Keratinocyte (primary cell): ENCODE results near the gene IL1RAPL1. TPM values are rescaled to one million over a fixed set of nuclear protein-coding genes. Genes with fewer than 3 reads are reported as not detected.

Experiments
- DNase-seq: peaks from one replicate; pipeline ENCODE4 v3.0.0-alpha.2; 2011; ENCODE audit warnings: low read depth, missing footprints, low spot score
- FAIRE-seq: peaks from 2 replicates; lab custom pipeline; 2011; peaks lifted over from hg19 to GRCh38; lab: Jason Lieb, UNC
- H2AFZ ChIP-seq: 2 replicates; pipeline ENCODE4 v1.6.0; 2012; ENCODE audit warnings: low read length, control low read depth, inconsistent platforms; ENCODE audit not compliant: control insufficient read depth
- H3K27ac ChIP-seq: 2 replicates; pipeline ENCODE4 v1.5.1; 2011; ENCODE audit warnings: low read length; ENCODE audit not compliant: control insufficient read depth, insufficient read depth
- H3K27me3 ChIP-seq: 3 replicates; pipeline ENCODE4 v1.6.0; 2011; ENCODE audit warnings: low read length; ENCODE audit not compliant: control insufficient read depth, insufficient read depth; ENCODE audit errors: extremely low read depth
- H3K36me3 ChIP-seq, 2 experiments: 2 replicates in 1 of 2; 3 replicates in 1 of 2; pipeline ENCODE4 v1.5.1; 2011; ENCODE audit warnings: low read length in 2 of 2, mild to moderate bottlenecking in 1 of 2; ENCODE audit not compliant: control insufficient read depth in 2 of 2, insufficient read depth in 2 of 2; ENCODE audit errors: extremely low read depth in 1 of 2
- H3K4me1 ChIP-seq: 3 replicates; pipeline ENCODE4 v1.5.1; 2011; ENCODE audit warnings: low read length; ENCODE audit not compliant: control insufficient read depth, insufficient read depth; ENCODE audit errors: extremely low read depth
- H3K4me2 ChIP-seq: 3 replicates; pipeline ENCODE4 v1.6.0; 2011; ENCODE audit warnings: low read depth, low read length; ENCODE audit not compliant: control insufficient read depth, insufficient read depth; ENCODE audit errors: extremely low read depth
- H3K4me3 ChIP-seq, 3 experiments: fragments of 200-600 bp in 1 of 3; sonication (generic) in 1 of 3; 2 replicates in 2 of 3; 3 replicates in 1 of 3; pipeline ENCODE4 v1.5.1; 2011 to 2016; ENCODE audit warnings: low read length in 3 of 3, mild to moderate bottlenecking in 3 of 3, control low read depth in 2 of 3, inconsistent platforms in 1 of 3, low read depth in 1 of 3, mixed read lengths in 1 of 3, mixed run types in 1 of 3, moderate library complexity in 1 of 3; ENCODE audit not compliant: control insufficient read depth in 2 of 3, insufficient read depth in 2 of 3; ENCODE audit errors: extremely low read depth in 1 of 3
- H3K79me2 ChIP-seq: 2 replicates; pipeline ENCODE4 v1.6.0; 2012; ENCODE audit warnings: low read length; ENCODE audit not compliant: control insufficient read depth, insufficient read depth
- H3K9ac ChIP-seq: 3 replicates; pipeline ENCODE4 v1.6.0; 2011; ENCODE audit warnings: low read length; ENCODE audit not compliant: control insufficient read depth, insufficient read depth; ENCODE audit errors: extremely low read depth
- H3K9me1 ChIP-seq: 3 replicates; pipeline ENCODE4 v1.6.0; 2011; ENCODE audit warnings: low read length; ENCODE audit not compliant: control insufficient read depth, insufficient read depth; ENCODE audit errors: extremely low read depth
- H3K9me3 ChIP-seq: 2 replicates; pipeline ENCODE4 v1.5.1; 2012; ENCODE audit warnings: low read depth, low read length; ENCODE audit not compliant: control insufficient read depth
- H4K20me1 ChIP-seq: 3 replicates; pipeline ENCODE4 v1.6.0; 2011; ENCODE audit warnings: low read length; ENCODE audit not compliant: control insufficient read depth, insufficient read depth; ENCODE audit errors: extremely low read depth
- CTCF ChIP-seq, 3 experiments: IDR thresholded peaks in 1 of 3; conservative IDR thresholded peaks in 1 of 3; optimal IDR thresholded peaks in 1 of 3; 2 replicates in 2 of 3; 3 replicates in 1 of 3; pipeline versions ENCODE3 to v1.5.1; 2011; ENCODE audit warnings: low read length in 3 of 3, mild to moderate bottlenecking in 3 of 3, moderate library complexity in 2 of 3, control low read depth in 1 of 3, inconsistent platforms in 1 of 3; ENCODE audit not compliant: insufficient read depth in 2 of 3; ENCODE audit errors: extremely low read depth in 1 of 3
- EZH2 ChIP-seq: IDR thresholded peaks from one replicate; pipeline ENCODE4 v1.6.1; 2012; ENCODE audit warnings: inconsistent platforms, mild to moderate bottlenecking, low read length, moderate library complexity
- dilution Hi-C: fragments of 300-500 bp; cut with MboI; formaldehyde crosslinking; loops from one replicate; pipeline ENCODE4 v1.7.0; 2020; ENCODE audit warnings: low sequenced_read_pairs; ENCODE audit not compliant: extremely low pct_ligation_motif_present
- polyA plus RNA-seq, 5 experiments: library from polyadenylated mRNA; depleted of rRNA in 3 of 5; stranded (reverse) in 3 of 5; stranded (forward) in 1 of 5; unstranded in 1 of 5; fragments of >200 nt; gene quantifications; 1 replicate in 1 of 5; 2 replicates in 3 of 5; 3 replicates in 1 of 5; pipeline versions ENCODE4 v1.2.1 to v1.2.3, GENCODE V29; 2011 to 2012; ENCODE audit warnings: missing spikeins in 2 of 5, low read depth in 1 of 5, low replicate concordance in 1 of 5

IL1RAPL1 gene
- polyA plus RNA-seq, 1 donor (not counting 4 experiments of a cell fraction or from before 2014, with no cell fraction given) = 2.8 TPM

DNA sequence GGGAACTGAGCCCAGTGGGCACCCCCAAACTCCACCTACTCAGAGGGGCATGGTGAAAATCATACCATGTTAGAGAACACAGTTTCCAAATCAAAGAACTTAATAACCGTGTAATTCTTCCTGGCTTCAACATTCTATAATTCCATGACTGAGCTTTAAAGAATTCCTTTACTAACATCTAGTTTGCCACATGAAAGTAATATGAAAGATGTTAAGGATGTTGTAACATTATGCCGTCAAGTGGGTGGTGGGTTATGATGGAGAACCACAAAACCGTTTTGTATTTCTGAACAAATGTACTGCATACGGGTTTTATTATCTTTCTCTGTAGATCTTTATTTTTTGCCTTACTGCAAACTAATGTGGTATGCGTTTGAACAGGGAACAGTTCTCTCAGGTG lies 1079.1 kb downstream of the IL1RAPL1 start:
- FAIRE-seq (no peak), DNase-seq (no peak)
- Histone ChIP-seq H3K27me3 (no peaks in the 10 kb centered on the region), H3K9ac (no peak overlapping the region), H3K27ac (no peak overlapping the region), H3K9me1 (no peaks in the 10 kb centered on the region), H3K9me3 (no peaks in the 10 kb centered on the region), H2AFZ (no peak overlapping the region), H4K20me1 (no peaks in the 10 kb centered on the region), H3K4me1 (peaks cover 19% of the 10 kb centered on the region), H3K36me3 (no peaks in the 10 kb centered on the region), H3K79me2 (peaks cover 7% of the 10 kb centered on the region), H3K4me3 (no peak overlapping the region), H3K4me2 (no peak overlapping the region)
- dilution Hi-C loops = no loop called here
- TF ChIP-seq EZH2 (no peak), CTCF (optimal IDR thresholded peaks at IDR 0.05 in 1 of 3, IDR thresholded peaks at IDR 0.05 in 1 of 3, conservative IDR thresholded peaks at IDR 0.05 in 1 of 3; ENCODE audit: extremely low read depth in 1 of 3, insufficient read depth in 2 of 3, low read length in 3 of 3) (no peak)

- H3K9me3 ChIP-seq = no peaks in the 10 kb centered on the region
- H4K20me1 ChIP-seq = no peaks in the 10 kb centered on the region
- H3K4me3 ChIP-seq = no peak overlapping the region
- H3K36me3 ChIP-seq = no peaks in the 10 kb centered on the region
- no peak overlapping the region for H2AFZ ChIP-seq
- FAIRE-seq (no peak), DNase-seq (no peak)
- dilution Hi-C loops = no loop called here
- TF ChIP-seq EZH2 = no peak
- no peak for TF ChIP-seq CTCF (optimal IDR thresholded peaks at IDR 0.05 in 1 of 3, IDR thresholded peaks at IDR 0.05 in 1 of 3, conservative IDR thresholded peaks at IDR 0.05 in 1 of 3; ENCODE audit: extremely low read depth in 1 of 3, insufficient read depth in 2 of 3, low read length in 3 of 3)
- no peaks in the 10 kb centered on the region for H3K9me1 ChIP-seq
- H3K9ac ChIP-seq = no peak overlapping the region
- no peak overlapping the region for H3K27ac ChIP-seq
- no peaks in the 10 kb centered on the region for H3K4me1 ChIP-seq
- H3K27me3 ChIP-seq = no peaks in the 10 kb centered on the region
- no peaks in the 10 kb centered on the region for H3K79me2 ChIP-seq
- H3K4me2 ChIP-seq = no peak overlapping the region
These were observed 1084.2 kb downstream of the IL1RAPL1 start for GRCh38 chrX:29671421-29671820.
